AG04450 (cell line): Measurements from ENCODE around the gene FH. TPM values are rescaled to one million over a fixed set of nuclear protein-coding genes. Genes with fewer than 3 reads are reported as not detected.
A peak's percentile ranks its signal among the peaks of the same experiment; 100 is the strongest.

Source experiments
- CTCF ChIA-PET: fragments of 300-600, 350-600 bp; formaldehyde crosslinking; extraction: SDS; loops from one replicate; lab custom pipeline; 2022; ENCODE audit warnings: antibody characterized with exemption, inconsistent platforms; lab: Charles Lee
- POLR2A ChIA-PET: fragments of 350-600 bp; formaldehyde crosslinking; extraction: SDS; loops from one replicate; lab custom pipeline; 2021; ENCODE audit warnings: antibody characterized with exemption, inconsistent platforms; lab: Yijun Ruan, JAX
- DNase-seq: peaks from one replicate; pipeline ENCODE4 v3.0.0-alpha.2; 2011; ENCODE audit warnings: low read depth, low spot score
- H3K27ac ChIP-seq: one replicate; pipeline ENCODE4 v1.5.1; 2012; ENCODE audit warnings: low read depth, low read length, control low read depth
- H3K27me3 ChIP-seq: one replicate; pipeline ENCODE4 v1.6.0; 2012; ENCODE audit warnings: low read length; ENCODE audit not compliant: control insufficient read depth, insufficient read depth
- H3K4me3 ChIP-seq: 2 replicates; pipeline ENCODE4 v1.5.1; 2011; ENCODE audit warnings: mild to moderate bottlenecking, low read depth, low read length, control low read depth
- H3K9me3 ChIP-seq: 2 replicates; pipeline ENCODE4 v1.5.1; 2012; ENCODE audit warnings: low read length; ENCODE audit not compliant: control insufficient read depth, insufficient read depth
- CTCF ChIP-seq: IDR thresholded peaks from 2 replicates; pipeline ENCODE4 v1.5.1; 2011; ENCODE audit warnings: low read depth, low read length, control low read depth, inconsistent platforms
- polyA plus RNA-seq: library from polyadenylated mRNA; depleted of rRNA; stranded (reverse); fragments of >200 nt; gene quantifications from 2 replicates; pipeline ENCODE4 v1.2.3, GENCODE V29; 2011

The FH gene
- polyA plus RNA-seq, 1 experiment: 104 TPM

DNA sequence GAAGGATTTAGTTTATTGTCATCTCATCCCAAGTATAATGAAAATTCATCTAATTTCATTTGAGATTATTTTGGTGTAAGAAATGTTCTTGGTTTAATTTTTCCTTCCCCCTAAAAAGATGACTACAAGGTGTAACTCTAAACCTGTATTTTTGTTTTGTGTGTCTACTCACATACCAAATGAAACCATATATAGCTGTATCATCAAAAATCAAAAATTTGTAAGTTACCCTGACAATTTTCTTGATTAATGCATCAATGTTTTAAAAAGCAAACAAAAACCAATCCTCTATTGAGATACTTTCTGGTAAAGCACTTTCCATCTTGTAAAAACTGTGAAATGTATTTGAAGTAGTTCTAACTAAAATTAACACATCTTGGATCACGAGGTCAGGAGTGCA, 30.8 kb downstream of the FH start:
- Histone ChIP-seq H3K27me3 (no peaks in the 10 kb centered on the region), H3K9me3 (no peaks in the 10 kb centered on the region), H3K27ac (no peak overlapping the region), H3K4me3 (no peak overlapping the region)
- DNase-seq: no peak
- TF ChIP-seq CTCF: no peak
- ChIA-PET CTCF (no interaction called here), POLR2A (no interaction called here)

DNA sequence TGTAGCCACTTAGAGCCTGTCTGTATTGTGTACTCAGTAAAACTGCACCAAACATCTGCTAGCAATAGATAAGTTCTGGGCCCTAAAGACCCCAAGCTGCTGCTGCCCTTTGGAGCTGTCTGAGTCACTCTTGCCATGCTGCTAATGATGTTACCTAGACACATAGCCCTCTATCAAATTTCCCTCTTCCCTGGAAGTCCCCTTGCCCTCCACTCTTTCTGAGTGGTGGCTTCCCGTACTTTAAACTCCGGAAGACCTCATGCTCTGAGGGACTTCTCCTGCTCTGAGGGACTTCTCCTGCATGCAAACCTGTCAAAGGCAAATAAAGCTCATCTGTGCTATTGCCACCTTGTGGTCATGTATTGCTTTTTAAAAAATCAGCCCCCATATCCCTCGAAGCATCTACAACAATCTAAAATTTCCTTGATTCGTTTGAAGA, 34.0 kb downstream of the FH start:
- no peak for DNase-seq
- H3K27ac ChIP-seq: no peak overlapping the region
- H3K9me3 ChIP-seq: no peaks in the 10 kb centered on the region
- ChIA-PET CTCF (interaction anchor here (0.6 to 1.9 kb wide), 18 partner anchors 8 to 753 kb away, joined by 3 to 9 read pairs (median 4); no protein-coding TSS in a partner anchor), POLR2A (no interaction called here)
- H3K27me3 ChIP-seq: no peaks in the 10 kb centered on the region
- TF ChIP-seq CTCF: peak; percentile 53
- no peak overlapping the region for H3K4me3 ChIP-seq

GRCh38 chr1:241485145-241485544, 34.4 kb downstream of the FH start:
- DNase-seq: no peak
- H3K27ac ChIP-seq: no peak overlapping the region
- no peak for TF ChIP-seq CTCF
- no peaks in the 10 kb centered on the region for H3K27me3 ChIP-seq
- POLR2A ChIA-PET: no interaction called here
- H3K4me3 ChIP-seq: no peak overlapping the region
- H3K9me3 ChIP-seq: no peaks in the 10 kb centered on the region
- CTCF ChIA-PET: interaction anchor here (0.6 to 1.9 kb wide), 17 partner anchors 8 to 753 kb away, joined by 3 to 9 read pairs (median 4); no protein-coding TSS in a partner anchor

DNA sequence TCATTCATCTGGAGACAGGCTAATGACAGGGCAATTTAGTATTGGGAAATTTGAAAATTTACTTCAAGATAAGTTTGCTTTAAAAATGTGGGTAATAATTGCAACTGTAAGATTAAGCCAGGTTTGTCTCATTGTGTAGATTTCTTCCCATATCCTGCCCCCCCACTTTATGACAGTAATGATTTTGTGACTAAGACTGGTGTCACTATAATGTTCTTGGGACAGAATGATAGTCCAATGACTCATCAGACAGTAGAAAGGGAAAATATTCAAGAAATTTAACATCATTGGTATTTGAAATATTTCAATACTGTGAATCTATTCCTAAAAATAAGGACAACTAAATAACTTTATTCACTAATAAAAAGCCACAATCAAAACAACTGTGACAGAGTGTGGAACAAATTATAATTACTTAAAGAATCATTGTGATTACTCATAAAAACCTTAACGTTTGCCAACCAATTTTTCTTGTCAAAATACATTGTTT, 36.7 kb downstream of the FH start:
- POLR2A ChIA-PET: interaction anchor here (0.6 kb wide), 1 partner anchor 493 kb away, joined by 3 read pairs; no protein-coding TSS in a partner anchor
- Histone ChIP-seq H3K9me3 (no peaks in the 10 kb centered on the region), H3K27me3 (no peaks in the 10 kb centered on the region), H3K27ac (no peak overlapping the region), H3K4me3 (no peak overlapping the region)
- CTCF ChIA-PET: no interaction called here
- TF ChIP-seq CTCF: no peak
- DNase-seq: no peak

GRCh38 chr1:241479294-241479693, 40.3 kb downstream of the FH start:
- Histone ChIP-seq H3K9me3 (no peaks in the 10 kb centered on the region), H3K27ac (no peak overlapping the region), H3K27me3 (no peaks in the 10 kb centered on the region), H3K4me3 (no peak overlapping the region)
- CTCF ChIA-PET: no interaction called here
- TF ChIP-seq CTCF: no peak
- DNase-seq: no peak
- POLR2A ChIA-PET: no interaction called here
